Mesodermal cell (in vitro differentiated cells): ENCODE measurements around the gene TMEM235.

Experiments used
- H3K27ac ChIP-seq: 2 replicates; pipeline ENCODE4 v1.7.0; 2013; ENCODE audit warnings: mild to moderate bottlenecking, low read depth, low read length, moderate library complexity; ENCODE audit not compliant: severe bottlenecking
- H3K36me3 ChIP-seq: 2 replicates; pipeline ENCODE4 v1.7.1; 2013; ENCODE audit warnings: mild to moderate bottlenecking, low read length, moderate library complexity; ENCODE audit not compliant: control insufficient read depth, insufficient read depth
- H3K4me1 ChIP-seq: one replicate; pipeline ENCODE4 v1.7.1; 2013; ENCODE audit warnings: mild to moderate bottlenecking, low read length; ENCODE audit not compliant: insufficient read depth, control insufficient read depth, poor library complexity, severe bottlenecking
- H3K4me3 ChIP-seq: 2 replicates; pipeline ENCODE4 v1.7.0; 2013; ENCODE audit warnings: low read length, control low read depth, mild to moderate bottlenecking; ENCODE audit not compliant: insufficient read depth, poor library complexity, severe bottlenecking; ENCODE audit errors: extremely low read depth
- H3K9me3 ChIP-seq: 2 replicates; pipeline ENCODE4 v1.7.1; 2013; ENCODE audit warnings: mild to moderate bottlenecking, low read length, moderate library complexity; ENCODE audit not compliant: control insufficient read depth
- WGBS, 2 experiments: methylation state at CpG; one replicate each; pipeline ENCODE4 v1.1.5; 2013; ENCODE audit warnings: missing lambda C conversion rate in 2 of 2; ENCODE audit not compliant: insufficient coverage in 2 of 2; 5-methylcytosine and 5-hydroxymethylcytosine counted together

TMEM235 gene

DNA sequence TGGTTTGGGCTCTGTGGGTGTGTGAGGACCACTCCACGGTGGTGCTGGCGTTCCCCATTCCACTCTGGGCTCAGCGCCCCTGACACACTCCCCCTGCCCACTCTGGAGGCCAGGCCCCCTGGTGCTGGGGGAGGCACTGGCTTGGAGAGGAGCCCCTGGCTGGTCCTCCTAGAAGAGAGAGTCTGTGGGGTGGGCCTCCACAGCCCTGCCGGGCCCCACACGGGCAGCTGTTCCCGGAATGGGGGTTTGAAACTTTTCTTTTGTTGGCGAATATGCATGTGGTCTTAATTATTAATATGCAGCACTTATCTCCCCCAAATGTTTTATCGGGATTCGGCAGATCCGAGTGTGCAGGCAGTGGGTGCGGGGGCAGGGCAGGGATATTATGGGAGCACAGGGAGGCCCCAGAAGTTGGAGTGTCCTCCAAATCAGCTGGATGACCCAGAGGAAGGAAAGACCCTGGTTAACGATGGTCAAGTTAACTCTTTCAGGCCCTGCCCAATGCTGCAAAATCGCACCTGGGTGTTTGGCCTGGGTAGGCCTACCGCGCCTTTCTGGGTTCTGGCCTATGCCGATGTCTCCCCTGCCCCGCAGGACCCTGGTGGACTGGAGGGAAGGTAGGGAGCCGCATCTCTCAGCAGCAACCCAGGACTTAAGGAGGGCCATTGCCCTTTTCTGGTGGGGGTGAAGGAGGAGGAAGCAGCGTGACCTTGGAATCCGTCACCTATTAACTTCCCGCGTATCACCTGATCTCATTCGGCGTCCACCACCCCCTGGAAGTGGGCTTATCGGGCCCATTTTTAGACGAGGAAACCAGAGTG is 36.0 kb downstream of the TMEM235 start:
- no peak overlapping the region for H3K27ac ChIP-seq
- H3K36me3 ChIP-seq, result no peaks in the 10 kb centered on the region
- 73 to 82% methylated on average over 12 to 15 of the region's 26 CpGs for WGBS, 2 experiments
- peaks cover 51% of the 10 kb centered on the region for H3K4me1 ChIP-seq
- no peaks in the 10 kb centered on the region for H3K9me3 ChIP-seq
- no peak overlapping the region for H3K4me3 ChIP-seq

GRCh38 chr17:78268191-78268874 is 36.9 kb downstream of the TMEM235 start:
- Histone ChIP-seq H3K4me3 (no peak overlapping the region), H3K36me3 (no peaks in the 10 kb centered on the region), H3K4me1 (peaks cover 54% of the 10 kb centered on the region), H3K27ac (no peak overlapping the region), H3K9me3 (no peaks in the 10 kb centered on the region)
- 43 to 48% methylated on average over 16 to 19 of the region's 24 CpGs for WGBS, 2 experiments

DNA sequence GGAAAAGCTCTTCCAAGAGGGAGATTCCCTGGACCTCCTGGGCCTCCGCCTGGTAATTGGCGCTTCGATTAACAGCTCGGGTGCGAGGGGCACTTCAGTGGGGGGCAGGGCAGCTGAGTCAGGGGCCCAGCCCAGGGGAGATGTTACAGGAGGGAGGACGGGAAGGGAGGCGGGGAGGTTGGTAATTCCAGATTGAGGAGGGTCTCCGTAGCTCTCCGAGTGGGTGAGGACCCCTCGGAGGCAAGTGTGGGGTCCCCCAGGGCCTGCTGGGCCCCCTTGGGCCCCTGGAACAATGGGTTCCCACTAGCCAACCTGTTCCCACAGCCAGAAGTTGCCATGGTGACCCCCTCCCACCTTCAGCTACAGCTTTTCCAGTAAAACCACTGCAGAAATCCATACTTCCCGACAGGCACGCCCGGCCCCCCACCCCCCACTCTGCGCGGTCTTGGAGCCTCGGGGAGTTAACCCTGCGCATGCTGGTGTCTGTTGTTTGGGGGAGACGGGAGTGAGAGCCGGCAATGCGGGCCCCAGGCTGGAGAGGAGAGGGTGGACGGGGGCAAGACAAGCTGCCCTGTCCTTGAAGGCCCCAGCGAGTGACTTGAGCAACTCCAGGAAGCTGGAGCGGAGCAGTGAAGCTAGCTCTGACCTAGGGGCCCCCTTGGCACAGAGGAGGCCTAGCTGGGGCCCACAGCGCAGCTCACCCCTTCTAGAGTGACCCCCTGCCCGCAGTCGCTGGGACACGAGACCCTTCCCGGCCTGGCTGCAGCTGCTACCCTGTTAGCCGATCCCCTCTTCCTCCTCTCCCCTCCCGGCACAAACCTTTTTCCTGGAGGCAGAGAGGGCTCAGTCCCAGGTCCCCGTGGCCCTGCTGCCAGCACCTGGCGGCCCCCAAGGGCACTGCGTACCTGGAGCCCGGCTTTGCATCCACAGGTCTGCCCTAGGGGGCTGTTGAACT is 37.8 kb downstream of the TMEM235 start:
- WGBS, 2 experiments, result 35 to 41% methylated on average over 16 to 24 of the region's 34 CpGs
- H3K4me1 ChIP-seq, result peaks cover 54% of the 10 kb centered on the region

GRCh38 chr17:78269955-78270381 is 38.5 kb downstream of the TMEM235 start:
- peaks cover 54% of the 10 kb centered on the region for H3K4me1 ChIP-seq
- peak overlapping the region; percentile 71 for H3K27ac ChIP-seq
- H3K36me3 ChIP-seq, result no peaks in the 10 kb centered on the region
- 36 to 69% methylated on average over 3 to 4 of the region's 8 CpGs for WGBS, 2 experiments
- H3K9me3 ChIP-seq, result no peaks in the 10 kb centered on the region
- H3K4me3 ChIP-seq, result no peak overlapping the region

More for the DNA sequence above, 37.8 kb downstream of the TMEM235 start:
- H3K4me3 ChIP-seq, result peak overlapping the region; percentile 20
- H3K36me3 ChIP-seq, result no peaks in the 10 kb centered on the region
- peak overlapping the region; percentile 71 for H3K27ac ChIP-seq
- no peaks in the 10 kb centered on the region for H3K9me3 ChIP-seq

DNA sequence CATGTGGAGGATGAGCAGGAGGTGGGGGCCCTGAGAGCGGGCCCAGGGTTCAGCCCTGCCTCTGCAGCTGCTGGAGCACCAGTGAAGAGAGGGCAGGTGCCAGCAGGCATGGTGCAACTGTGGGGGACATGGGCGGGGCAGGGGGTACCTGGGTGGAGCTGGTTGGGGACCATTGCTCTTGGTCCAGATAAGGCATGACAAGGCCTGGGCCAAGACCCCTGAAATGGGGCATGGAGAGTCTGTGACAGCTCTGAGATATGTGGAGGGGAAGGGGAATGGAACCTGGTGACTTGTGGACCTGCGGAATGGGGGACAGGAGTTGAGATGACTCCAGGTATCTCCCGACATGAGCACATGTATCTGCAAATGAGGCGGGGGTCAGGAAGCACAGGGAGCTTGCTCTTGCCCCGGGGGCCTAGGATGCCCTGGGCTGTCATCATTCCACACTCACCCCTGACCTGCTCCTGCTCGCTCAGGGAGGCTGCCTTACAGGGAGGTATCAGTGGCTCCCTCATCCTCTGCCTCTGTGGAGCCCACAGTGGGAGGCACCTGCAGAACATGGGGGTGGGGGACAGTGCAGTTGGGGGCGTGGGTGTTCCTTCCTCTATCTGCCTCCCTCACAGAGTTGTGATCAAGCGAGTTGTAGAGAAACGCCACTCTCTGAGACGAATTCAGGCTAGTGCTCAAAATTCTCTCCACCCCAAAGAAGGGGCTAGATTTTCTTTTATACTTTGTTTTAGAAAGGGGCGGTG is 40.2 kb downstream of the TMEM235 start:
- no peak overlapping the region for H3K4me3 ChIP-seq
- H3K27ac ChIP-seq, result peak overlapping the region; percentile 29
- WGBS, 2 experiments, result 86 to 100% methylated on average over 2 to 4 of the region's 12 CpGs
- H3K36me3 ChIP-seq, result no peaks in the 10 kb centered on the region
- H3K4me1 ChIP-seq, result peaks cover 54% of the 10 kb centered on the region
- no peaks in the 10 kb centered on the region for H3K9me3 ChIP-seq

DNA sequence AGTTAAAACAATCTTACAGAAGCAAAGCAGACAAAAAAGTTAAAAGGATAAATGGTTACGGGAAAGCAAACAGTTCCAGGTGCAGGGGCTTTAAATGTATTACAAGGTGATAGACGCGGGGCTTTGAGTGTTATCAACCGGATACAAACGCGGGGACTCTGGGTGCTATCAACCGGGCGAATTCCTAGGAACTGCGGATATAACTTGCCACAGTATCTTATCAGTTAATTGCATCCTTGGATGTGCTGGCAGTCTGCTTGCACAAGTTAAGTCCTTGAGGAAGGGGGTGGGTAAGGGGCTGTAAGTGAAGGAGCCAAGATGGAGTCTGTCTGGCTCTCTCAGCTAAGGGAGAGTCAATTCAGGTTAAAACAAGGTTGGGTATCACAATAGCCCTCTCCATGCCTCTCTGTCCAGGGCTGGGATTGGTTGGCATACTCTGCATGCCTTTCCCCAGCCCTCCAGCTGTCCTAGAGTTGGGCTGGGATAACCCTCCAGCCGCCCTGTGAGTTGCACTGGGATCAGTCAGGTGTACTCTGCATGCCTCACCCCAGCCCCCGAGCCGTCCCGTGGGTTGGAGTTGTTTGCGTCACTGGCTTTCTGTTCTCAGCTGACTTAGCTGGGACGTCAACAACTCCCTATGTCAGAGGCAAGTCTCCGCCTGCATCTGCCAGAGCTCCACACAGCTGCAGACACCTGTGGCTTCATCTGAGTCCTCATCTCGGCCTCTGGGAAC is 40.9 kb downstream of the TMEM235 start:
- Histone ChIP-seq H3K36me3 (no peaks in the 10 kb centered on the region), H3K9me3 (no peaks in the 10 kb centered on the region), H3K4me3 (no peak overlapping the region), H3K27ac (peak overlapping the region; percentile 36), H3K4me1 (peaks cover 49% of the 10 kb centered on the region)
- WGBS, 2 experiments, result 51 to 57% methylated on average over 11 of the region's 17 CpGs

DNA sequence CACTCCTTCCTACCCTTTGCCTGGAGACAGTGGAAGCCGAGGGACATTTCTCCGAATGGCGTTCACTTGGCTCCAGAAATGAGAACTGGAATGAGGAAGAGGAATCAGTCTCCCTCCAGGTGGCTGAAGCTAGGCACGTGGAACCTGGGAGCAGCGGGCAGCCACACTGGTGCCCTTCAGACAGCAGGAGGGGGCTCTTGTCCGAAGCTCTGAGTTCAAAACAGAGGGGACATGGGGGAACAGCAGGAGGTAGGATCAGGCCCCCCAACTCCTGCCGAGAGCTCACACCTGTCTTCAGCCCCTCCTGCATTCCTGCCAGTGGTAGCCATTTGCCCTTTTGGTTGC is 41.5 kb downstream of the TMEM235 start:
- 80 to 91% methylated on average over 5 to 7 of the region's 7 CpGs for WGBS, 2 experiments
- no peak overlapping the region for H3K4me3 ChIP-seq
- H3K27ac ChIP-seq, result no peak overlapping the region
- no peaks in the 10 kb centered on the region for H3K9me3 ChIP-seq
- H3K36me3 ChIP-seq, result no peaks in the 10 kb centered on the region
- peaks cover 44% of the 10 kb centered on the region for H3K4me1 ChIP-seq

- no peak overlapping the region for H3K27ac ChIP-seq
- no peaks in the 10 kb centered on the region for H3K9me3 ChIP-seq
- 95 to 100% methylated on average over 4 to 6 of the region's 6 CpGs for WGBS, 2 experiments
- no peaks in the 10 kb centered on the region for H3K36me3 ChIP-seq
- H3K4me3 ChIP-seq, result no peak overlapping the region
- peaks cover 36% of the 10 kb centered on the region for H3K4me1 ChIP-seq
These were observed 42.4 kb downstream of the TMEM235 start for GRCh38 chr17:78273813-78274212.

GRCh38 chr17:78275355-78275754 is 43.9 kb downstream of the TMEM235 start:
- peaks cover 21% of the 10 kb centered on the region for H3K4me1 ChIP-seq
- no peak overlapping the region for H3K4me3 ChIP-seq
- H3K36me3 ChIP-seq, result no peaks in the 10 kb centered on the region
- H3K27ac ChIP-seq, result no peak overlapping the region
- no peaks in the 10 kb centered on the region for H3K9me3 ChIP-seq
- 100% methylated on average over 3 of the region's 5 CpGs; no CpG with 5 or more reads in 1 of the 2 experiments for WGBS, 2 experiments
